Right kidney (tissue), 1 donor: ENCODE measurements around the gene PMP22.
"Not testable (repeated sequence)": the region's sequence is repeated elsewhere in the genome, so short reads cannot be mapped to it uniquely, and the experiment has no call there.

Experiments used
- DNase-seq: peaks from one replicate; pipeline ENCODE4 v3.0.0-alpha.2; 2016

PMP22 gene

GRCh38 chr17:15257258-15257788, 7.8 kb downstream of the PMP22 start:
- DNase-seq: peak; percentile 50

- no peak for DNase-seq
These were observed 8.4 kb downstream of the PMP22 start for GRCh38 chr17:15256689-15257088.

GRCh38 chr17:15255713-15256454, 9.2 kb downstream of the PMP22 start:
- no peak for DNase-seq

- no peak for DNase-seq
These were observed 14.8 kb downstream of the PMP22 start for GRCh38 chr17:15250135-15250860.

- no peak for DNase-seq
These were observed 15.6 kb downstream of the PMP22 start for GRCh38 chr17:15249487-15249886.

- no peak for DNase-seq
These were observed 17.1 kb downstream of the PMP22 start for GRCh38 chr17:15247891-15248529.

GRCh38 chr17:15245054-15245453, 20.1 kb downstream of the PMP22 start:
- DNase-seq: no peak

GRCh38 chr17:15240644-15241043, 24.5 kb downstream of the PMP22 start:
- DNase-seq: no peak

- DNase-seq: no peak
These were observed 25.6 kb downstream of the PMP22 start for GRCh38 chr17:15239491-15239890.

GRCh38 chr17:15238676-15239422, 26.3 kb downstream of the PMP22 start:
- no peak for DNase-seq

GRCh38 chr17:15238057-15238456, 27.1 kb downstream of the PMP22 start:
- no peak for DNase-seq

GRCh38 chr17:15237106-15237425, 28.1 kb downstream of the PMP22 start:
- no peak for DNase-seq

GRCh38 chr17:15236281-15237105, 28.6 kb downstream of the PMP22 start:
- DNase-seq: no peak

GRCh38 chr17:15233971-15234370, 31.2 kb downstream of the PMP22 start:
- no peak for DNase-seq

- DNase-seq: no peak
These were observed 31.9 kb downstream of the PMP22 start for GRCh38 chr17:15233022-15233805.

- no peak for DNase-seq
These were observed 32.6 kb downstream of the PMP22 start for GRCh38 chr17:15232517-15232915.

- DNase-seq: no peak
These were observed 33.1 kb downstream of the PMP22 start for GRCh38 chr17:15231851-15232516.

- DNase-seq: no peak
These were observed 34.3 kb downstream of the PMP22 start for GRCh38 chr17:15230866-15231265.

- DNase-seq: not testable (repeated sequence)
These were observed 43.3 kb downstream of the PMP22 start for GRCh38 chr17:15221827-15222226.

- DNase-seq: no peak
These were observed 44.3 kb downstream of the PMP22 start for GRCh38 chr17:15220785-15221184.
